Hematopoietic multipotent progenitor cell treated with erythropoietin and hydrocortisone succinate and interleukin-3 and kit ligand, for 8 days (in vitro differentiated cells): ENCODE results near the gene PAPSS2.
"Not testable (repeated sequence)": the region's sequence is repeated elsewhere in the genome, so short reads cannot be mapped to it uniquely, and the experiment has no call there.

ENCODE experiments used
- DNase-seq: peaks from one replicate; pipeline ENCODE4 v3.0.0-alpha.2; 2015

The PAPSS2 gene

GRCh38 chr10:87643920-87644319 is 15.8 kb upstream of the PAPSS2 start:
- no peak for DNase-seq

GRCh38 chr10:87644500-87644899 is 15.2 kb upstream of the PAPSS2 start:
- DNase-seq = not testable (repeated sequence)

GRCh38 chr10:87646192-87646909 is 13.3 kb upstream of the PAPSS2 start:
- DNase-seq = no peak

GRCh38 chr10:87646935-87647334 is 12.7 kb upstream of the PAPSS2 start:
- DNase-seq = no peak

GRCh38 chr10:87650838-87651589 is 8.7 kb upstream of the PAPSS2 start:
- no peak for DNase-seq

- no peak for DNase-seq
Observed at GRCh38 chr10:87651801-87652200, 7.9 kb upstream of the PAPSS2 start.

GRCh38 chr10:87652261-87652660 is 7.4 kb upstream of the PAPSS2 start:
- no peak for DNase-seq

- DNase-seq = no peak
Observed at GRCh38 chr10:87654212-87654611, 5.5 kb upstream of the PAPSS2 start.

GRCh38 chr10:87656431-87657072 is 3.1 kb upstream of the PAPSS2 start:
- DNase-seq = peak; percentile 66

GRCh38 chr10:87657371-87657770 is 2.3 kb upstream of the PAPSS2 start:
- no peak for DNase-seq

GRCh38 chr10:87658321-87658795 is 1.3 kb upstream of the PAPSS2 start:
- DNase-seq = no peak

GRCh38 chr10:87658858-87659555 is 671 bp upstream of the PAPSS2 start:
- DNase-seq = no peak

- DNase-seq = peak; percentile 72
Observed at GRCh38 chr10:87660484-87661133, 931 bp downstream of the PAPSS2 start.

- DNase-seq = no peak
Observed at GRCh38 chr10:87661861-87662785, 2.4 kb downstream of the PAPSS2 start.

- DNase-seq = no peak
Observed at GRCh38 chr10:87664276-87664701, 4.6 kb downstream of the PAPSS2 start.

- no peak for DNase-seq
Observed at GRCh38 chr10:87667493-87667892, 7.8 kb downstream of the PAPSS2 start.

GRCh38 chr10:87668324-87669074 is 8.8 kb downstream of the PAPSS2 start:
- no peak for DNase-seq

GRCh38 chr10:87669752-87670151 is 10.1 kb downstream of the PAPSS2 start:
- no peak for DNase-seq

GRCh38 chr10:87670586-87670985 is 10.9 kb downstream of the PAPSS2 start:
- no peak for DNase-seq

GRCh38 chr10:87671139-87671815 is 11.6 kb downstream of the PAPSS2 start:
- DNase-seq = no peak
